ENCODE results near the gene DPH2.

Gene DPH2

GRCh38 chr1:43969746-43970466 lies at the start of gene DPH2:
DPH2 (plus strand) TSS chr1:43970010; CDS start chr1:43970176, 166 bp downstream.
- peak within 1 kb of the TSS; percentile 99 for H3K4me3 ChIP-seq (ENCODE audit: low read depth, low read length)
- H3K4me1 ChIP-seq (ENCODE audit: control insufficient read depth, insufficient read depth, low read length) = peaks cover 3% of the 10 kb centered on the region
- H3K9ac ChIP-seq (ENCODE audit: low read depth, low read length) = peak within 1 kb of the TSS; percentile 92
- no peaks in the 10 kb centered on the region for H3K27me3 ChIP-seq (ENCODE audit: control insufficient read depth, insufficient read depth, low read length)
- H3K9me3 ChIP-seq (ENCODE audit: control insufficient read depth, insufficient read depth, low read length) = no peaks in the 10 kb centered on the region
- H3K36me3 ChIP-seq (ENCODE audit: control insufficient read depth, insufficient read depth, low read length) = peaks cover 15% of the 10 kb centered on the region

- H3K4me3 ChIP-seq (ENCODE audit: low read depth, low read length) = no peak overlapping the region
- H3K4me1 ChIP-seq (ENCODE audit: control insufficient read depth, insufficient read depth, low read length) = no peaks in the 10 kb centered on the region
- H3K9me3 ChIP-seq (ENCODE audit: control insufficient read depth, insufficient read depth, low read length) = no peaks in the 10 kb centered on the region
- H3K9ac ChIP-seq (ENCODE audit: low read depth, low read length) = no peak overlapping the region
- no peaks in the 10 kb centered on the region for H3K36me3 ChIP-seq (ENCODE audit: control insufficient read depth, insufficient read depth, low read length)
- H3K27me3 ChIP-seq (ENCODE audit: control insufficient read depth, insufficient read depth, low read length) = no peaks in the 10 kb centered on the region
Measured at GRCh38 chr1:43921022-43921421, 48.8 kb upstream of the DPH2 start.

- H3K36me3 ChIP-seq (ENCODE audit: control insufficient read depth, insufficient read depth, low read length) = no peaks in the 10 kb centered on the region
- no peak overlapping the region for H3K9ac ChIP-seq (ENCODE audit: low read depth, low read length)
- no peaks in the 10 kb centered on the region for H3K9me3 ChIP-seq (ENCODE audit: control insufficient read depth, insufficient read depth, low read length)
- H3K4me1 ChIP-seq (ENCODE audit: control insufficient read depth, insufficient read depth, low read length) = no peaks in the 10 kb centered on the region
- no peaks in the 10 kb centered on the region for H3K27me3 ChIP-seq (ENCODE audit: control insufficient read depth, insufficient read depth, low read length)
- no peak overlapping the region for H3K4me3 ChIP-seq (ENCODE audit: low read depth, low read length)
Measured at GRCh38 chr1:43924516-43924915, 45.3 kb upstream of the DPH2 start.

- Histone ChIP-seq H3K9me3 (ENCODE audit: control insufficient read depth, insufficient read depth, low read length) (no peaks in the 10 kb centered on the region), H3K4me1 (ENCODE audit: control insufficient read depth, insufficient read depth, low read length) (peaks cover 3% of the 10 kb centered on the region), H3K27me3 (ENCODE audit: control insufficient read depth, insufficient read depth, low read length) (no peaks in the 10 kb centered on the region), H3K4me3 (ENCODE audit: low read depth, low read length) (no peak overlapping the region), H3K36me3 (ENCODE audit: control insufficient read depth, insufficient read depth, low read length) (no peaks in the 10 kb centered on the region), H3K9ac (ENCODE audit: low read depth, low read length) (no peak overlapping the region)
Measured at GRCh38 chr1:43925846-43926245, 44.0 kb upstream of the DPH2 start.

- peak overlapping the region; percentile 5 for H3K9ac ChIP-seq (ENCODE audit: low read depth, low read length)
- peaks cover 19% of the 10 kb centered on the region for H3K4me1 ChIP-seq (ENCODE audit: control insufficient read depth, insufficient read depth, low read length)
- H3K27me3 ChIP-seq (ENCODE audit: control insufficient read depth, insufficient read depth, low read length) = peaks cover 13% of the 10 kb centered on the region
- H3K36me3 ChIP-seq (ENCODE audit: control insufficient read depth, insufficient read depth, low read length) = no peaks in the 10 kb centered on the region
- H3K4me3 ChIP-seq (ENCODE audit: low read depth, low read length) = no peak overlapping the region
- H3K9me3 ChIP-seq (ENCODE audit: control insufficient read depth, insufficient read depth, low read length) = no peaks in the 10 kb centered on the region
Measured at GRCh38 chr1:43930168-43930948, 39.5 kb upstream of the DPH2 start.

- Histone ChIP-seq H3K9me3 (ENCODE audit: control insufficient read depth, insufficient read depth, low read length) (no peaks in the 10 kb centered on the region), H3K9ac (ENCODE audit: low read depth, low read length) (no peak overlapping the region), H3K27me3 (ENCODE audit: control insufficient read depth, insufficient read depth, low read length) (peaks cover 13% of the 10 kb centered on the region), H3K4me1 (ENCODE audit: control insufficient read depth, insufficient read depth, low read length) (peaks cover 24% of the 10 kb centered on the region), H3K4me3 (ENCODE audit: low read depth, low read length) (no peak overlapping the region), H3K36me3 (ENCODE audit: control insufficient read depth, insufficient read depth, low read length) (no peaks in the 10 kb centered on the region)
Measured at GRCh38 chr1:43930949-43931275, 38.9 kb upstream of the DPH2 start.

GRCh38 chr1:43931711-43932660 lies 37.8 kb upstream of the DPH2 start:
- Histone ChIP-seq H3K9me3 (ENCODE audit: control insufficient read depth, insufficient read depth, low read length) (no peaks in the 10 kb centered on the region), H3K4me3 (ENCODE audit: low read depth, low read length) (no peak overlapping the region), H3K36me3 (ENCODE audit: control insufficient read depth, insufficient read depth, low read length) (peaks cover 2% of the 10 kb centered on the region), H3K9ac (ENCODE audit: low read depth, low read length) (no peak overlapping the region), H3K27me3 (ENCODE audit: control insufficient read depth, insufficient read depth, low read length) (peaks cover 13% of the 10 kb centered on the region), H3K4me1 (ENCODE audit: control insufficient read depth, insufficient read depth, low read length) (peaks cover 24% of the 10 kb centered on the region)

- Histone ChIP-seq H3K9me3 (ENCODE audit: control insufficient read depth, insufficient read depth, low read length) (no peaks in the 10 kb centered on the region), H3K9ac (ENCODE audit: low read depth, low read length) (peak overlapping the region; percentile 4), H3K27me3 (ENCODE audit: control insufficient read depth, insufficient read depth, low read length) (peaks cover 13% of the 10 kb centered on the region), H3K4me3 (ENCODE audit: low read depth, low read length) (peak overlapping the region; percentile 77), H3K36me3 (ENCODE audit: control insufficient read depth, insufficient read depth, low read length) (peaks cover 6% of the 10 kb centered on the region), H3K4me1 (ENCODE audit: control insufficient read depth, insufficient read depth, low read length) (peaks cover 24% of the 10 kb centered on the region)
Measured at GRCh38 chr1:43932786-43933385, 36.9 kb upstream of the DPH2 start.

- H3K9ac ChIP-seq (ENCODE audit: low read depth, low read length) = peak within 1 kb of the TSS; percentile 70
- no peaks in the 10 kb centered on the region for H3K9me3 ChIP-seq (ENCODE audit: control insufficient read depth, insufficient read depth, low read length)
- peaks cover 13% of the 10 kb centered on the region for H3K27me3 ChIP-seq (ENCODE audit: control insufficient read depth, insufficient read depth, low read length)
- H3K4me3 ChIP-seq (ENCODE audit: low read depth, low read length) = peak within 1 kb of the TSS; percentile 77
- H3K36me3 ChIP-seq (ENCODE audit: control insufficient read depth, insufficient read depth, low read length) = peaks cover 6% of the 10 kb centered on the region
- H3K4me1 ChIP-seq (ENCODE audit: control insufficient read depth, insufficient read depth, low read length) = peaks cover 24% of the 10 kb centered on the region
Measured at GRCh38 chr1:43933386-43934100, 36.3 kb upstream of the DPH2 start, which contains the start of gene ARTN. ARTN (plus strand) TSS chr1:43933801; CDS start chr1:43935657, 1,856 bp downstream.

- Histone ChIP-seq H3K4me1 (ENCODE audit: control insufficient read depth, insufficient read depth, low read length) (peaks cover 24% of the 10 kb centered on the region), H3K9me3 (ENCODE audit: control insufficient read depth, insufficient read depth, low read length) (no peaks in the 10 kb centered on the region), H3K9ac (ENCODE audit: low read depth, low read length) (peak overlapping the region; percentile 70), H3K27me3 (ENCODE audit: control insufficient read depth, insufficient read depth, low read length) (peaks cover 13% of the 10 kb centered on the region), H3K4me3 (ENCODE audit: low read depth, low read length) (peak overlapping the region; percentile 77), H3K36me3 (ENCODE audit: control insufficient read depth, insufficient read depth, low read length) (peaks cover 6% of the 10 kb centered on the region)
Measured at GRCh38 chr1:43934101-43934985, 35.5 kb upstream of the DPH2 start.

All from iPS-15b (cell line).